ENCODE measurements around the gene SORCS2. TPM values are rescaled to one million over a fixed set of nuclear protein-coding genes. Genes with fewer than 3 reads are reported as not detected.

SORCS2 gene
- total RNA-seq, 1 experiment from 2014 or later: 0.15 TPM

- ChIA-PET CTCF (interaction anchor here (0.6 to 1.1 kb wide), 3 partner anchors 30 to 148 kb away, joined by 3 to 17 read pairs (median 4); no protein-coding TSS in a partner anchor), POLR2A (no interaction called here)
- ATAC-seq (peak; percentile 49), DNase-seq (ENCODE audit: low read depth, low spot score) (no peak)
- Histone ChIP-seq H3K36me3 (ENCODE audit: control insufficient read depth, insufficient read depth, low read length) (peaks cover 6% of the 10 kb centered on the region), H3K4me1 (ENCODE audit: control insufficient read depth, insufficient read depth, low read length) (peaks cover 97% of the 10 kb centered on the region), H3K4me3 (ENCODE audit: low read depth in 2 of 2, low read length in 2 of 2) (no peak overlapping the region), H3K9me3 (ENCODE audit: control insufficient read depth, insufficient read depth, low read depth, low read length) (no peaks in the 10 kb centered on the region), H3K27me3 (ENCODE audit: control insufficient read depth, insufficient read depth, low read length) (no peaks in the 10 kb centered on the region), H3K27ac (ENCODE audit: low read length) (peak overlapping the region; percentile 94)
- intact Hi-C loops (cut with micrococcal nuclease; ENCODE audit: unreplicated experiment): no loop called here
- BruUV-seq (replicated peaks): no TSS peak
- in situ Hi-C loops (cut with HindIII; ENCODE audit: low pct_unique_long_range_greater_than_20kb, low sequenced_read_pairs): no loop called here
- TF ChIP-seq POLR2AphosphoS5 (IDR thresholded peaks at IDR 0.05; ENCODE audit: low read depth, low read length) (no peak; the same call in 1 of the 2 replicates), TCF7L2 (IDR thresholded peaks at IDR 0.05; ENCODE audit: low read depth, low read length) (no peak), REST (IDR thresholded peaks at IDR 0.05; ENCODE audit: insufficient read depth in 1 of 2, low read depth in 2 of 2, low read length in 1 of 2) (no peak), CTCF (IDR thresholded peaks at IDR 0.05) (no peak), SIN3A (IDR thresholded peaks at IDR 0.05; ENCODE audit: borderline replicate concordance, insufficient read depth, low read depth, low read length) (no peak)
Measured at GRCh38 chr4:7771541-7772507, 579.5 kb downstream of the SORCS2 start.

- POLR2A ChIA-PET: no interaction called here
- Histone ChIP-seq H3K36me3 (ENCODE audit: control insufficient read depth, insufficient read depth, low read length) (peaks cover 12% of the 10 kb centered on the region), H3K4me1 (ENCODE audit: control insufficient read depth, insufficient read depth, low read length) (peaks cover 91% of the 10 kb centered on the region), H3K9me3 (ENCODE audit: control insufficient read depth, insufficient read depth, low read depth, low read length) (no peaks in the 10 kb centered on the region), H3K27ac (ENCODE audit: low read length) (peak overlapping the region; percentile 94), H3K4me3 (ENCODE audit: low read depth in 2 of 2, low read length in 2 of 2) (peak overlapping the region in 1 of 2 experiments; percentile 6; a peak in 1 of 4 replicates), H3K27me3 (ENCODE audit: control insufficient read depth, insufficient read depth, low read length) (no peaks in the 10 kb centered on the region)
- no peak for DNase-seq (ENCODE audit: low read depth, low spot score)
- ATAC-seq: peak; percentile 47
- intact Hi-C loops (cut with micrococcal nuclease; ENCODE audit: unreplicated experiment): no loop called here
- in situ Hi-C loops (cut with HindIII; ENCODE audit: low pct_unique_long_range_greater_than_20kb, low sequenced_read_pairs): no loop called here
- CTCF ChIA-PET: interaction anchor here (1.1 kb wide), 1 partner anchor 29 kb away, joined by 4 read pairs; no protein-coding TSS in a partner anchor
- no TSS peak for BruUV-seq (replicated peaks)
- TF ChIP-seq REST (IDR thresholded peaks at IDR 0.05; ENCODE audit: insufficient read depth in 1 of 2, low read depth in 2 of 2, low read length in 1 of 2): no peak
- TF ChIP-seq POLR2AphosphoS5 (IDR thresholded peaks at IDR 0.05; ENCODE audit: low read depth, low read length): peak; percentile 63; the same call in 1 of the 2 replicates
Measured at GRCh38 chr4:7772711-7773385, 580.5 kb downstream of the SORCS2 start.

Measured in Panc1 (cell line).